Fibroblast of villous mesenchyme (primary cell): Measurements from ENCODE around the gene INO80. TPM values are rescaled to one million over a fixed set of nuclear protein-coding genes. Genes with fewer than 3 reads are reported as not detected.
A peak's percentile ranks its signal among the peaks of the same experiment; 100 is the strongest.

ENCODE experiments used
- DNase-seq: peaks from one replicate; pipeline ENCODE4 v3.0.0-alpha.2; 2010; ENCODE audit warnings: low read depth
- H3K4me3 ChIP-seq: 2 replicates; pipeline ENCODE4 v1.5.1; 2011; ENCODE audit warnings: low read depth, mild to moderate bottlenecking, low read length
- total RNA-seq: library from RNA; depleted of rRNA; stranded (reverse); fragments of >200 nt; gene quantifications from 2 replicates; pipeline ENCODE4 v1.2.3, GENCODE V29; 2012
- TF ChIP-seq, protein P1 (sequence below): IDR thresholded peaks from 2 replicates; pipeline ENCODE4 v1.5.1; 2012; ENCODE audit warnings: low read depth, mild to moderate bottlenecking, low read length; ENCODE audit not compliant: insufficient read depth

Gene INO80
- total RNA-seq, 1 donor, result 29.8 TPM

DNA sequence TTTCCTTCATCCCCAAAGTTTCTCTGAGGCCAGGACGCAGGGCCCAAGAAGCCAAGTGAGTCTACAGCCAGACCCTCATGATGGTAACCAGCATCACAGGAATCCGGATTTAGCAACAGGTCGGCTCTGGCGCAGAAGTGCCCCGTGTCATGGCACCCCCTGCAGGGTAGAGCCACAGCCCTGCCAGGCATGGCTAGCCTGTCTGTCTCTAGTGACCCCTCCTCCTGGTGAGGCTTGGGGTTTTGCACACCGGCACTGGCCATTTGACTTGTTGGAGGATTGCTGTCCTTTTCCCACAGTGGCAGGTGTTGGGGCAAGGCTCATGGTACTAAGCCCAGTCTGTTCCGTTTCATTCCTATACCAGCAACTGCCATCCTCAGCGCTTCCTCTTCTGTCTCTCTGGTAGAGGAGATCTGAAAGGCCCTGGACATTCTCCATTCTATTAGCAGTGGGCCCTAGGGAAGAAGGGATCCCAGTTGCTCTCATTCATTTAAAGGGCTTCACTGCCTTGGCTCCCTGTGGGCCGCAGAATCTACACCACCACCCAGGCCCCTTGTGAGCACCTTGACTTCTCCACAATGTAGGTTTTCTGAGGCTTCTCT, 172.2 kb downstream of the INO80 start:
- no peak overlapping the region for H3K4me3 ChIP-seq
- TF ChIP-seq, protein P1, sequence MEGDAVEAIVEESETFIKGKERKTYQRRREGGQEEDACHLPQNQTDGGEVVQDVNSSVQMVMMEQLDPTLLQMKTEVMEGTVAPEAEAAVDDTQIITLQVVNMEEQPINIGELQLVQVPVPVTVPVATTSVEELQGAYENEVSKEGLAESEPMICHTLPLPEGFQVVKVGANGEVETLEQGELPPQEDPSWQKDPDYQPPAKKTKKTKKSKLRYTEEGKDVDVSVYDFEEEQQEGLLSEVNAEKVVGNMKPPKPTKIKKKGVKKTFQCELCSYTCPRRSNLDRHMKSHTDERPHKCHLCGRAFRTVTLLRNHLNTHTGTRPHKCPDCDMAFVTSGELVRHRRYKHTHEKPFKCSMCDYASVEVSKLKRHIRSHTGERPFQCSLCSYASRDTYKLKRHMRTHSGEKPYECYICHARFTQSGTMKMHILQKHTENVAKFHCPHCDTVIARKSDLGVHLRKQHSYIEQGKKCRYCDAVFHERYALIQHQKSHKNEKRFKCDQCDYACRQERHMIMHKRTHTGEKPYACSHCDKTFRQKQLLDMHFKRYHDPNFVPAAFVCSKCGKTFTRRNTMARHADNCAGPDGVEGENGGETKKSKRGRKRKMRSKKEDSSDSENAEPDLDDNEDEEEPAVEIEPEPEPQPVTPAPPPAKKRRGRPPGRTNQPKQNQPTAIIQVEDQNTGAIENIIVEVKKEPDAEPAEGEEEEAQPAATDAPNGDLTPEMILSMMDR, result no peak
- DNase-seq, result no peak

DNA sequence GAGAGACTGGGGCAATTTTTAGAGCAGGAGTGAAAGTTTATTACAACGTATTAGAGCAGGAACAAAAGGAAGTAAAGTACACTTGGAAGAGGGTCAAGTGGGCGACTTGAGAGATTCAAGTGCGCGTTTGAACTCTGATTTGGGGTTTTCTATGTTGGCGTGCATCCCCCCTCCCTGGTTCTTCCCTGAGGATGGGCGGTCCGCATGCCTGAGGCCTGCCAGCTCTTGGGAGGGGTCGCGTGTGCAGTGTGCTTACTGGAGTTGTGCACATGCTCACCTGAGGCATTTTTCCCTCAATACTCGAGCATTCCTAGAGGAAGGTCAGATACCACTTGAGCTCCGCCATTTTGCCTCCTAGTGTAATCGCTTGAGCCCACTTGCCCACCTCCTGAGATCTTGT, 173.2 kb downstream of the INO80 start:
- DNase-seq, result no peak
- no peak overlapping the region for H3K4me3 ChIP-seq
- TF ChIP-seq, protein P1, result no peak

DNA sequence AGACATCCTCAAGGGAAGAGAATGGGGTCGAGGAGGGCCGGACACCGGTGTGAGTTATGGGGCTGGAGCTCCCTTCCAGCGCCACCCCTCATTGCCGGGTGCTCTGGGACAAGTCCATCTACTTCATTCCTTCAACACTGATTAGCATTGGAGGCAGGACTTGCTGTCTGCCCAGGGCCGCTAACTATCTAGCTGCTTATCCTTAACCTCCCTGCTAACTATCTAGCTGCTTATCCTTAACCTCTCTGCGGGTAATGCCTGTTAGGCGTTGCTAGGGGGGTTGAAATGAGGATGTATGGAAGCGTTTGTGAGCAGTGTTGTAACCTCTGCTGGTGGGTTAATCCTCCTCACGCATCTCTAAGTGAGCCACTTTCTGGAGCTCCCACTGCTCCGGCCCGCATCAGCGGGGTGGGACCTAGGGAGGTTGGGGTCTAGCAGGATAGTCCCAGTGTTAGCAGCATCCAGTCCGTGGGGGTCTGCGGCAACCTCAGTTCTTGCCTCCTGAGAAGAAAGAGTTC, 173.7 kb downstream of the INO80 start:
- peak overlapping the region; percentile 64 for H3K4me3 ChIP-seq
- DNase-seq, result peak; percentile 16
- TF ChIP-seq, protein P1, result no peak

DNA sequence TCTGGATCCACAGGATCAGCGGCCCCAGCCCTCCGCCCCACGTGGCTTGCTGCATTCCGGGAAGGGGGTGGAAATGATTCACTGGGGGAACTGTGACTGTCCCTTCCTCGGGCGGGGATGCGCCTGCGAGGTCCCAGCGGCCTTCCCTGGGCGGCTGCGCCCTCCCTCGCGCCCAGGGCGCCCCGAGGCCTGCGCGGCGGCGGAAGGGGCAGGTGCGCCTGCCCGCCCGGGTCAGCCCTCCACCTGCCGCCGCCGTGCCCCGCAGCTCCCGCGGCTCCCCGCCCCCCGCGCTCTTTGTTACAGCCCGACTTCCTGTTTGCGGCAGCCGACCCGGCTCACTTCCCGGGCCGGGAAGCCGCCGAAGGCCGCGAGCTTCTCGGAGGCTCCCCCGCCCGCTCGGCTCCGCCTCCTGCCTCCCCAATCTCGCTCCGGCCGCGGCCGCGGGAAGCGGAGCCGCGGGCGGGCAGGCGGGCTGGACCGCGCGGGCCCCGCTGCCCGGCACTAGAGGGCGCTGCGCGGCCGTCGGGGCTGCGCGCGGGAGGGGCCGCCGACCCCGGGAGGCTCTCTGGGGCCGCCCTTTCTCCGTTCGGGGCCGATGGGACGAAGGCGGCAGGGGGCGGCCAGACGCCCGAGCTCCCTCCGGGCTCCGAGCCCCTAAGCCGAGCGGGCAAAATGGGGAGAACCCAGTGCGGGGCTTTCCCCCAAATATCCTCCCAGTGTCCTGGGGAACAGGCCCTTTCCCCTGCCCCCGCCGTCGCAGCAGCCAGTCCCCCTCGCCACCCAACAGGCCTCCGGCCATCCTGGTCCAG, 174.3 kb downstream of the INO80 start:
- TF ChIP-seq, protein P1, result no peak
- DNase-seq, result peak; percentile 80
- peak overlapping the region; percentile 64 for H3K4me3 ChIP-seq

DNA sequence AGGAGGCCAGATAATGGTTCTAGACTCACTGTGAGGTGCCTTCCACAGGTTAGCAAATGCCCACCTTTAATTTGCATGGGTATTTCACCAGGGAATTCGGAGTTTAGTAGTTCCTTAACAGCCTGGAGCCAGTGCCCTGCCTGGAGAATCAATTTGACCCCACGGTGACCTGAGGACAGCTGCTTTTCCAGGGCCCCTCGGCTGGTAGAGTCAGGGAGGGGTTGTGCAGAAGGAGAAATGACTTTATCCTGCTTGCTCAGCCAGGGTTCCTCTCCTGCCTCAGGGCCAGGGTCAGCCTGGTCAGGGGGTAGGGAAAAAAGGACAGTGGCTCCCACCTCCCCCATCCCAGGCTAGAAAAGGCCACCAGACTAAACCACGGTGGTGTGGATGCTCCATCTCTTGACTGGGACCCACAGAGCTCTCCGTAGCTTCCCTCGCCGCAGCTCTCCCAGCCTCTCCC, 175.0 kb downstream of the INO80 start:
- peak overlapping the region; percentile 50 for H3K4me3 ChIP-seq
- no peak for DNase-seq
- TF ChIP-seq, protein P1, result no peak

DNA sequence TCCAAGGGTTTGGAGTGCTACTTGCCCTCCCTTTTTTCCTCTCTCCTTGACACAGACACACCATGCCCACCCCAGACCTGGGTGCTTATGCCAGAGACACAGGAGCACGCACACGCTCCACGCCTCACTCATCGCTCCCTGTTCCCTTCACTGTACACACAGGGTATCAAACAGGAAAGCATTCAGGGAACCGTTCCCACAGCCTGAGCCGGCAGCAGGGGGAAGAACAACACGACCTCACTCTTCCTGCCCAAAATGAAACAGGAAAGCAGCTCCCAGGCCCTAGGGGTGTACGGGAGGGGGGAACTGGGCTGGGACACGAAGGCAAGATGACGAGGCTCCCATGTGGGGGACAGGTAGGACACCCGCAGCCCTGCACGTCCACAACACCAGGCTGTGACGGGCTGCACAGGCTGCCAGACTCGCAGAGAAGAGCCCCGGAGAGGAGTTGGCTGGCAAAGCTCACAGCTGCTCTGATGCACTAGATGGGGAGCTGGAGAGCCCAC, 175.7 kb downstream of the INO80 start:
- H3K4me3 ChIP-seq, result no peak overlapping the region
- DNase-seq, result no peak
- TF ChIP-seq, protein P1, result no peak
